SJCRH30 (cell line): ENCODE measurements around the gene UBR3. TPM values are rescaled to one million over a fixed set of nuclear protein-coding genes. Genes with fewer than 3 reads are reported as not detected.
"Not testable (repeated sequence)": the region's sequence is repeated elsewhere in the genome, so short reads cannot be mapped to it uniquely, and the experiment has no call there.

Source experiments
- DNase-seq, 2 experiments: peaks; one replicate each; pipeline ENCODE4 v3.0.0-alpha.2; 2015 to 2020
- H3K27ac ChIP-seq: fragments of 250-450 bp; sonication (Bioruptor Pico); 2 replicates; pipeline ENCODE4 v1.5.1; 2020; ENCODE audit warnings: mild to moderate bottlenecking, moderate library complexity
- H3K27me3 ChIP-seq: fragments of 250-450 bp; sonication (Bioruptor Pico); 2 replicates; pipeline ENCODE4 v1.5.1; 2020; ENCODE audit warnings: mild to moderate bottlenecking, moderate library complexity
- H3K36me3 ChIP-seq: fragments of 250-450 bp; sonication (Bioruptor Pico); 2 replicates; pipeline ENCODE4 v1.5.1; 2020; ENCODE audit warnings: mild to moderate bottlenecking, moderate library complexity
- H3K4me1 ChIP-seq: fragments of 250-450 bp; sonication (Bioruptor Pico); 2 replicates; pipeline ENCODE4 v1.5.1; 2020; ENCODE audit warnings: mild to moderate bottlenecking, moderate library complexity
- H3K4me3 ChIP-seq: fragments of 250-450 bp; sonication (Bioruptor Pico); 2 replicates; pipeline ENCODE4 v1.5.1; 2020; ENCODE audit warnings: mild to moderate bottlenecking, moderate library complexity
- H3K9me3 ChIP-seq: fragments of 250-450 bp; sonication (Bioruptor Pico); replicated peaks from 2 replicates; pipeline ENCODE4 v1.5.1; 2020; ENCODE audit warnings: mild to moderate bottlenecking, moderate library complexity
- total RNA-seq: library from RNA; depleted of rRNA; stranded (reverse); fragments of >200 nt; shearing (Covaris generic); gene quantifications from 2 replicates; pipeline ENCODE4 v1.2.3, GENCODE V29; 2014

The UBR3 gene
- total RNA-seq, 1 experiment from 2014 or later, result 31.4 TPM

- no peak overlapping the region for H3K4me3 ChIP-seq
- H3K27ac ChIP-seq, result no peak overlapping the region
- no peaks in the 10 kb centered on the region; the same call in 1 of the 2 replicates for H3K9me3 ChIP-seq
- H3K36me3 ChIP-seq, result peaks cover 10% of the 10 kb centered on the region
- DNase-seq, result no peak
- H3K4me1 ChIP-seq, result no peaks in the 10 kb centered on the region
- no peaks in the 10 kb centered on the region for H3K27me3 ChIP-seq
Measured at GRCh38 chr2:169839954-169840746, 12.9 kb downstream of the UBR3 start.

- no peak overlapping the region for H3K4me3 ChIP-seq
- H3K27me3 ChIP-seq, result no peaks in the 10 kb centered on the region
- H3K9me3 ChIP-seq, result no peaks in the 10 kb centered on the region; the same call in 1 of the 2 replicates
- peaks cover 10% of the 10 kb centered on the region for H3K36me3 ChIP-seq
- DNase-seq, result no peak
- H3K27ac ChIP-seq, result no peak overlapping the region
- no peaks in the 10 kb centered on the region for H3K4me1 ChIP-seq
Measured at GRCh38 chr2:169840747-169841142, 13.5 kb downstream of the UBR3 start.

GRCh38 chr2:169841625-169842024 is 14.4 kb downstream of the UBR3 start:
- H3K27ac ChIP-seq, H3K4me3 ChIP-seq, H3K9me3 ChIP-seq, H3K4me1 ChIP-seq, H3K27me3 ChIP-seq, DNase-seq: not testable (repeated sequence)
- peaks cover 12% of the 10 kb centered on the region for H3K36me3 ChIP-seq

- DNase-seq, result no peak
- no peak overlapping the region for H3K4me3 ChIP-seq
- no peaks in the 10 kb centered on the region for H3K27me3 ChIP-seq
- peaks cover 10% of the 10 kb centered on the region for H3K36me3 ChIP-seq
- no peaks in the 10 kb centered on the region for H3K9me3 ChIP-seq
- no peak overlapping the region for H3K27ac ChIP-seq
- no peaks in the 10 kb centered on the region for H3K4me1 ChIP-seq
Measured at GRCh38 chr2:169845016-169845415, 17.8 kb downstream of the UBR3 start.

- H3K4me3 ChIP-seq, H3K4me1 ChIP-seq: not testable (repeated sequence)
Measured at GRCh38 chr2:169848959-169849693, 21.9 kb downstream of the UBR3 start.

GRCh38 chr2:169849710-169850109 is 22.5 kb downstream of the UBR3 start:
- H3K9me3 ChIP-seq, result no peaks in the 10 kb centered on the region
- DNase-seq, result no peak
- H3K4me3 ChIP-seq, result no peak overlapping the region
- H3K4me1 ChIP-seq, result no peaks in the 10 kb centered on the region
- no peaks in the 10 kb centered on the region for H3K27me3 ChIP-seq
- 0 out of 2 replicates have a peak, but pooled peaks cover 3% of the 10 kb centered on the region for H3K36me3 ChIP-seq
- H3K27ac ChIP-seq, result no peak overlapping the region

More at GRCh38 chr2:169848959-169849693, 21.9 kb downstream of the UBR3 start:
- DNase-seq, H3K36me3 ChIP-seq, H3K27ac ChIP-seq, H3K9me3 ChIP-seq, H3K27me3 ChIP-seq: not testable (repeated sequence)

GRCh38 chr2:169853041-169853668 is 25.9 kb downstream of the UBR3 start:
- H3K27ac ChIP-seq, result no peak overlapping the region
- H3K4me1 ChIP-seq, result no peaks in the 10 kb centered on the region
- H3K9me3 ChIP-seq, result no peaks in the 10 kb centered on the region
- H3K4me3 ChIP-seq, result no peak overlapping the region
- DNase-seq, result no peak
- H3K27me3 ChIP-seq, result no peaks in the 10 kb centered on the region
- no peaks in the 10 kb centered on the region for H3K36me3 ChIP-seq

- H3K36me3 ChIP-seq, H3K27ac ChIP-seq, H3K9me3 ChIP-seq, H3K4me1 ChIP-seq, H3K27me3 ChIP-seq, H3K4me3 ChIP-seq, DNase-seq: not testable (repeated sequence)
Measured at GRCh38 chr2:169855281-169856258, 28.3 kb downstream of the UBR3 start.

- Histone ChIP-seq H3K27me3 (no peaks in the 10 kb centered on the region), H3K36me3 (no peaks in the 10 kb centered on the region), H3K9me3 (no peaks in the 10 kb centered on the region; the same call in 1 of the 2 replicates), H3K4me3 (no peak overlapping the region), H3K27ac (no peak overlapping the region), H3K4me1 (no peaks in the 10 kb centered on the region)
- no peak for DNase-seq
Measured at GRCh38 chr2:169859423-169859822, 32.2 kb downstream of the UBR3 start.

- H3K4me1 ChIP-seq, result no peaks in the 10 kb centered on the region
- no peak overlapping the region for H3K4me3 ChIP-seq
- H3K27me3 ChIP-seq, result no peaks in the 10 kb centered on the region
- no peaks in the 10 kb centered on the region; the same call in 1 of the 2 replicates for H3K9me3 ChIP-seq
- no peaks in the 10 kb centered on the region for H3K36me3 ChIP-seq
- no peak for DNase-seq
- no peak overlapping the region for H3K27ac ChIP-seq
Measured at GRCh38 chr2:169860149-169860548, 32.9 kb downstream of the UBR3 start.

GRCh38 chr2:169862816-169863215 is 35.6 kb downstream of the UBR3 start:
- Histone ChIP-seq H3K4me1 (no peaks in the 10 kb centered on the region), H3K9me3 (no peaks in the 10 kb centered on the region; the same call in 1 of the 2 replicates), H3K27ac (no peak overlapping the region), H3K27me3 (no peaks in the 10 kb centered on the region), H3K36me3 (no peaks in the 10 kb centered on the region), H3K4me3 (no peak overlapping the region)
- DNase-seq, result no peak

GRCh38 chr2:169865492-169865891 is 38.2 kb downstream of the UBR3 start:
- Histone ChIP-seq H3K9me3 (no peaks in the 10 kb centered on the region), H3K4me1 (no peaks in the 10 kb centered on the region)

GRCh38 chr2:169866230-169866629 is 39.0 kb downstream of the UBR3 start:
- not testable (repeated sequence) for H3K27ac ChIP-seq, H3K4me3 ChIP-seq, H3K27me3 ChIP-seq, H3K36me3 ChIP-seq, H3K9me3 ChIP-seq, H3K4me1 ChIP-seq, DNase-seq

More at GRCh38 chr2:169865492-169865891, 38.2 kb downstream of the UBR3 start:
- Histone ChIP-seq H3K4me3 (no peak overlapping the region), H3K36me3 (no peaks in the 10 kb centered on the region), H3K27me3 (no peaks in the 10 kb centered on the region), H3K27ac (no peak overlapping the region)
- no peak for DNase-seq

GRCh38 chr2:169867579-169867978 is 40.3 kb downstream of the UBR3 start:
- no peak for DNase-seq
- H3K36me3 ChIP-seq, result no peaks in the 10 kb centered on the region; the same call in 1 of the 2 replicates
- H3K9me3 ChIP-seq, result no peaks in the 10 kb centered on the region
- H3K4me3 ChIP-seq, result no peak overlapping the region
- no peaks in the 10 kb centered on the region for H3K4me1 ChIP-seq
- no peak overlapping the region for H3K27ac ChIP-seq
- H3K27me3 ChIP-seq, result no peaks in the 10 kb centered on the region
